Colonic mucosa (tissue), 4 donors: Measurements from ENCODE around the gene RIN3. TPM values are rescaled to one million over a fixed set of nuclear protein-coding genes. Genes with fewer than 3 reads are reported as not detected.

Source experiments
- DNase-seq: peaks from one replicate; pipeline ENCODE4 v3.0.0-alpha.2; 2020
- H3K27ac ChIP-seq: fragments of 200-600 bp; one replicate; pipeline ENCODE4 v1.8.0; 2021
- H3K27me3 ChIP-seq: fragments of 200-600 bp; one replicate; pipeline ENCODE4 v1.8.0; 2021
- H3K36me3 ChIP-seq: fragments of 200-600 bp; one replicate; pipeline ENCODE4 v1.8.0; 2021
- H3K4me1 ChIP-seq: fragments of 200-600 bp; one replicate; pipeline ENCODE4 v1.8.0; 2021; ENCODE audit warnings: mild to moderate bottlenecking
- H3K4me3 ChIP-seq: fragments of 200-600 bp; one replicate; pipeline ENCODE4 v1.8.0; 2021
- H3K9ac ChIP-seq, 2 donors: one replicate each; pipeline ENCODE4 v1.7.0; 2013; ENCODE audit warnings: control low read depth in 2 of 2, low read depth in 2 of 2, low read length in 2 of 2
- H3K9me3 ChIP-seq: fragments of 200-600 bp; one replicate; pipeline ENCODE4 v1.8.0; 2021
- intact Hi-C: fragments of 100-400 bp; cut with DNase I; formaldehyde crosslinking; loops from one replicate; pipeline ENCODE4 v1.14.1; 2022
- total RNA-seq, 2 donors: library from RNA; stranded (reverse); fragmentation: NEBNext Ultra II Directional in 1 of 2; extraction: Animal tissue kit (Norgen Biotek cat#: 25700) in 1 of 2; gene quantifications; one replicate each; pipeline ENCODE4 v1.2.1, GENCODE V29; 2021
- TF ChIP-seq, protein P1 (sequence below): fragments of 200-600 bp; IDR thresholded peaks from one replicate; pipeline ENCODE4 v1.8.0; 2022; ENCODE audit warnings: antibody characterized with exemption, mild to moderate bottlenecking
- donor health status: healthy.
- donor health status: DM: no; HTN: no; CAD: no.
- donor health status: DM: no; HTN: no; CAD: no.

RIN3 gene
- total RNA-seq, 2 donors from 2014 or later: 18.4 to 23.2 TPM

DNA sequence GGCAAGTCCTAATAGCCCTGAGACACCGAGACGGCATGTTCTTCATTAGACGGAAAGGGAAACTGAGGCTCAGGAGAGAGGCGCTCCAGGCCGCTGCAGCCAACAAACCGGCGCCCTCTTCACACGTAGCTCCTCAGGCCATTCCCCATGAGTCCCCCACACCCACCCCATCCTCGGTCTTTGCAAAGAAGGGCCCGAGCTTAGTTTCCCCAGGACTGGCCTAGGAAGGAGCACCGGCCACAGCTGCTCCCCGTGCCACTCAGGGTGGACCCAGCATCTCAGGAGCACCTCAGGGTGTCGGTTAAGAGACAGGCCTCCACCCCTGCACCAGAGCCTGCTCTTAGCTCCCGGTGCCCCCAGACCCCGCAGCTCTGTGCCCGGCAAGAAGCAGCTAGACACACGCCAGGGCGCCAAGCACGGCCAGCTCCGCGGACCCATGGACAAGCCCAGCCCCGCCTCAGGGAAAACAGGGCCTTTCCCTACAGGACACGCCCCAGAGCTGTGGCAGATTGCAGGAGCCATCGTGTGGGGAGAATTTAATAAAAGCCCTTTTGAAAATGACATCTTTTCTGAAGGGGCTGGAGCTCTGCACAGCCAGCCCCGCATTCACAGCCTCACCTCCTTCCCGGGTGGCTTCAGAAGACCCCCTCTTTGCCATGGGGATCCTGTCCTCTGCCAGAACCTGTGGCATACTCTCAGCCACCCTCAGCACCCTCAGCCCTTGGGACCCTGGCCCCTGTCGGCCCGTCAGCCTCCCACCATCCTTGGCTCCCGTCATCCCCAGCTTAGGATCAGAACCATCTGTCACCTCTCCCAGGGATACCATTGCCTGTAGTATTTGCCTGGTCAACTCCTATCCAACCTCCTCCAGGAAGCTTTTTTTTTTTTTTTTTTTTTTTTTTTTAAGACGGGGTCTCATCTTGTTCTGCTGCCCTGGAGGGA is 175.1 kb downstream of the RIN3 start:
- no peaks in the 10 kb centered on the region for H3K27me3 ChIP-seq
- no peak overlapping the region for H3K27ac ChIP-seq
- H3K9me3 ChIP-seq: no peaks in the 10 kb centered on the region
- DNase-seq: peak; percentile 57
- TF ChIP-seq, protein P1, sequence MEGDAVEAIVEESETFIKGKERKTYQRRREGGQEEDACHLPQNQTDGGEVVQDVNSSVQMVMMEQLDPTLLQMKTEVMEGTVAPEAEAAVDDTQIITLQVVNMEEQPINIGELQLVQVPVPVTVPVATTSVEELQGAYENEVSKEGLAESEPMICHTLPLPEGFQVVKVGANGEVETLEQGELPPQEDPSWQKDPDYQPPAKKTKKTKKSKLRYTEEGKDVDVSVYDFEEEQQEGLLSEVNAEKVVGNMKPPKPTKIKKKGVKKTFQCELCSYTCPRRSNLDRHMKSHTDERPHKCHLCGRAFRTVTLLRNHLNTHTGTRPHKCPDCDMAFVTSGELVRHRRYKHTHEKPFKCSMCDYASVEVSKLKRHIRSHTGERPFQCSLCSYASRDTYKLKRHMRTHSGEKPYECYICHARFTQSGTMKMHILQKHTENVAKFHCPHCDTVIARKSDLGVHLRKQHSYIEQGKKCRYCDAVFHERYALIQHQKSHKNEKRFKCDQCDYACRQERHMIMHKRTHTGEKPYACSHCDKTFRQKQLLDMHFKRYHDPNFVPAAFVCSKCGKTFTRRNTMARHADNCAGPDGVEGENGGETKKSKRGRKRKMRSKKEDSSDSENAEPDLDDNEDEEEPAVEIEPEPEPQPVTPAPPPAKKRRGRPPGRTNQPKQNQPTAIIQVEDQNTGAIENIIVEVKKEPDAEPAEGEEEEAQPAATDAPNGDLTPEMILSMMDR: no peak
- intact Hi-C loops: loop anchor here (10.0 kb wide), 1 partner anchor 564 kb away; the partner anchor contains the start of genes CPSF2 and NDUFB1
- H3K9ac ChIP-seq: no peak overlapping the region
- H3K36me3 ChIP-seq: no peaks in the 10 kb centered on the region
- H3K4me1 ChIP-seq: peaks cover 7% of the 10 kb centered on the region
- peak overlapping the region; percentile 32 for H3K4me3 ChIP-seq

DNA sequence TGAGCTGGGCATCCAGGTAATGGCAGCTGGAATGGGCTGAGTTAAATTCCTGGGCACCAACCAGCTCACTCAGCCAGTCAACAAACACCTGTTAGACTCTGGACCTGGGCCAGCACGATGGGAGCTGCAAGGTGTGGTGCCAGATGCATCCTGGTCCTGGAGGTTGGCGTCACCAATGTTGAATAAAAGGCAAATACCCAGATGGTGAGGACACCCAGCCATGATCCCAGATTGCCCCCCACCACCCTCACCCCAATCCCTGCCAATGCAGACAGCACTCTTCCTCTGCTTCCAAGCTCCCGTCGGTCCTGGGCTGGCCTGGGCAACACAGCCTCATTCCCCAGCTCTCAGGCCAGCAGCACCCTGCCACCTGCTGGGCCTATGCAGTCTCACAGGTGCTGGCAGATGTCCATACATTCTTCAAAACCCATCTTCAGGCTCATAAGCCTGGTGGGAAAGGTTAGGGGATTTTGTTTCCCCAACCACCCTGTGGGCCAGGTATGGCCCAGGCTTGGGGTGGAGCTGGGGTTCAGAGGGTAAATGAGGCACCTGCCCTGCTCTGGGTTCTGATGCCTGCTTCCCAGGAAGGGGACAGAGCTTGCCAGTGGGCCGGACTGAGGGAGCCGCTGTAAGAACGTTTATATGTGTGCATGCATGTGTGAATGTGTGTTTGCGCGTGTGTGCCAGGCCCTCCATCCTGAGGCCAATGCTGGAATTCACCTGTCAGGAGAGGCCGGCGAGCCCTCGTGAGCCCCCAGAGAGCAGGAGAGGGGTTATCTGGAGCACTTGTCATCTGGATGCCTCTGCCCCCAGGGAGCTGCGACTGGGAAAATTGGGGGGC is 176.8 kb downstream of the RIN3 start:
- DNase-seq: peak; percentile 57
- H3K27ac ChIP-seq: no peak overlapping the region
- H3K9ac ChIP-seq: no peak overlapping the region
- H3K27me3 ChIP-seq: no peaks in the 10 kb centered on the region
- no peaks in the 10 kb centered on the region for H3K36me3 ChIP-seq
- no peaks in the 10 kb centered on the region for H3K9me3 ChIP-seq
- intact Hi-C loops: no loop called here
- H3K4me3 ChIP-seq: no peak overlapping the region
- TF ChIP-seq, protein P1: peak; percentile 32
- peaks cover 7% of the 10 kb centered on the region for H3K4me1 ChIP-seq

DNA sequence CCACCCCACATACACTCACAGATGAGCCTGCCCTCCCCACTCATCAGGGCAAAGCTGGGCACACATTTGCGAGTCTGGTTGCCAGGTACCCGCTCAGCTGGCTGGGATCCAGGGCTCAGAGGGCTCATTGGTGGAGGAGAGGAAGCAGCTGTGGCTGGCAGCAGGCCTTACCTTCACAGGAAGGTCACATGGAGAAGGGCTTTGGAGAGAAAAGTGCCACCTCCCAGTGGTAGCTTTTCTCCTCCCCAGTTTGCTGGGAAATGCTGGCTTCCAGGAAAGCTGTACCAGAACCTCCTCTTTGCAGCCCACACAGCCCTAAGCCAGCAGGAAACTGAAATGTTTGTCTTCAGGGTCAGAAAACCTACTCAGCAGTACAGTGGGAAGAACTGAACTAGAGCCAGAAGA is 179.2 kb downstream of the RIN3 start:
- no peak overlapping the region for H3K9ac ChIP-seq
- H3K4me1 ChIP-seq: no peaks in the 10 kb centered on the region
- H3K4me3 ChIP-seq: no peak overlapping the region
- peak; percentile 70 for DNase-seq
- H3K9me3 ChIP-seq: no peaks in the 10 kb centered on the region
- no peak overlapping the region for H3K27ac ChIP-seq
- intact Hi-C loops: no loop called here
- H3K36me3 ChIP-seq: no peaks in the 10 kb centered on the region
- H3K27me3 ChIP-seq: no peaks in the 10 kb centered on the region
- TF ChIP-seq, protein P1: no peak

DNA sequence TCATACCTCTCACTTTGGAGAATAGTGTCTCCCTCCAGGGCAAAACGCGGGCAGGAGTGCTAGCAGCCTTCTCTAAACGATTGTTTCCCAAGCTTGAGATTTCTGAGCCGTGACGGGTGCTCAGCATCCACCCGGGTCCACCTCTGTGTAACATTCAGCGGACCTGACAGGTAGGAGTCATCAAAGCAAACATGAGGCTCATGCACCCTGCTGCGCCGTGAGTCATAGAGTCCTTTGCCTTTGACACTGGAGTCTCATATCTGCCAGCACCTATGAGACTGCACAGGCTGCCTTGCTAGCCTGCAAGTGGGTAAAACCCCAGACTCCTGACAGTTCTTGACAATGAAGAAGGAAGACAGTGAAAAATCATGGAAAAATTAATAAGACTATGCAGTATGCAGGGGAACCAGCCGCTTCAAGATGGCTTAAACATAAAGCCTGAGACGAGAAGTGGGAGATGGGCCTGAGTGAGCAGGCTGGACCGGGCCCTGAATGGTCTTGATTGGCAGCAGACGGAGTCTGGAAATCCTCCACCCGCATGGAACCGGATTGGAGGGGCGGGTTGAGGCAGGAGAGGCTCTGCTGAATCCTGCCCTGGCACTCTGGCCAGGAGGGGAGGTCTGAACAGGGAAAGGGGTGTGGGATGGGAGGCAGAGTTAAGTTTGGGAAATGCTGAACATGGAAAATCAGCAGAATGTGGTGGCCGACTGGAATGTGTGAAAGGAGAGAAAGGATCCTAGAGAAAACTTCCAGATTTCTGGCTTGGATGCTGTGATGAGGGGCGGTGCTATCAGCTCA is 180.6 kb downstream of the RIN3 start:
- H3K36me3 ChIP-seq: no peaks in the 10 kb centered on the region
- no peaks in the 10 kb centered on the region for H3K4me1 ChIP-seq
- intact Hi-C loops: no loop called here
- no peak for DNase-seq
- no peaks in the 10 kb centered on the region for H3K9me3 ChIP-seq
- H3K27ac ChIP-seq: no peak overlapping the region
- no peak overlapping the region for H3K4me3 ChIP-seq
- TF ChIP-seq, protein P1: no peak
- H3K27me3 ChIP-seq: no peaks in the 10 kb centered on the region
- no peak overlapping the region for H3K9ac ChIP-seq

DNA sequence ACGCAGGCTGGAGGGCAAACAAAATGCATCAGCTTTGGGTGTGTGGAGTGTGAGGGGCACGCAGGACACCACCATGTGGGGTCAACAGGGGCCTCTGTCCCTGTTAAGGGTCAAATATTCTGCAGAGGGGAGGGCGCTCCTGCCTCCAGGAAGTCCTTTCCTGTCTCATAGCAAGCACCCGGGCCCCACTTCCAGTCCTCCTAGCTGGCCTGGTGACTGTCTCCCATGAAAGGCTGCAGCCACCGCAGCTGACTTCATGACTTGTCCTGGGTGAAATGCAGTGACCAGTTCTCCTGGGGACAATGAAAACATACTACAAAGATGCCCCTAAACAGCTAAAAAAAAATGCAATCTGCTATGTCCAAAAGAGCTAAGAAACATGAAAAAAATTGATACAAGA is 181.2 kb downstream of the RIN3 start:
- TF ChIP-seq, protein P1: no peak
- no peak for DNase-seq
- Histone ChIP-seq H3K36me3 (no peaks in the 10 kb centered on the region), H3K4me1 (no peaks in the 10 kb centered on the region), H3K9ac (no peak overlapping the region), H3K4me3 (no peak overlapping the region), H3K9me3 (no peaks in the 10 kb centered on the region), H3K27ac (no peak overlapping the region), H3K27me3 (no peaks in the 10 kb centered on the region)
- intact Hi-C loops: no loop called here
